Left lobe of liver (tissue), 2 donors: Measurements from ENCODE around the gene JAK3. TPM values are rescaled to one million over a fixed set of nuclear protein-coding genes. Genes with fewer than 3 reads are reported as not detected.

Experiments
- ATAC-seq: fragments of 200-7000 bp; cut with Tn5 transposase; one replicate; pipeline ENCODE4 v1.9.1; 2020; ENCODE audit warnings: mild to moderate bottlenecking, moderate library complexity
- DNase-seq: peaks from one replicate; pipeline ENCODE4 v3.0.0-alpha.2; 2020; ENCODE audit warnings: low spot score
- total RNA-seq: library from RNA; stranded (reverse); gene quantifications from one replicate; pipeline ENCODE4 v1.2.1, GENCODE V29; 2021
- donor health status: DM: no; HTN: no; CAD: no; lungs with moderate emphysema.
- donor health status: DM: no; HTN: yes; CAD: no.

JAK3 gene
- total RNA-seq, 1 donor from 2014 or later = 1.2 TPM

DNA sequence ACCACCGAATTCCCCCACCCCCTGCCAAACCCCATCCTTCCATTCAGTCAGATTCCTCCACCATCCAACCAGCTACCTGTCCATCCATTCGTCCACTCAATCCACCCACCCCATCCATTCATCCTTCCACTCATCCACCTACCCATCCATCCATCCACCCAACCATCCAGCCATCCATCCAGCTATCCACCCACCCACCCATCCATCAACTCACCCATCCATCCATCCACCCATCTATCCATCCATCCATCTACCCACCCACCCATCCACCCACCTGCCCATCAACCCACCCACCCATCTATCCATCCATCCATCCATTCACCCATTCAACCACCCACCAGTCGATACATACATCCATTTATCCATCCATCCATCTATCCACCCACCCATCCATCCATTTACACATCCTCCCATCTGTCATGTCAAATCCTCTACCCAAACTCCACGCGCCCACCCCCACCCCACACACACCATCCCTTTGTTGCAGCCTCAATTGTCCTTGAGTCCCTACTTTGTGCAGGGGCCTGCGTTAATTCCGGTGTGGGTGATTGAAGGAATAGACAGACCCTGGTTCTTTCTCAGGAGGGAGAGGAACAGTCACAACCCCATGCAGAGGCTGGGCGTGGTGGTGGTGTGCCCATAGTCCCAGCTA, 18.7 kb upstream of the JAK3 start:
- no peak for DNase-seq
- ATAC-seq = no peak

DNA sequence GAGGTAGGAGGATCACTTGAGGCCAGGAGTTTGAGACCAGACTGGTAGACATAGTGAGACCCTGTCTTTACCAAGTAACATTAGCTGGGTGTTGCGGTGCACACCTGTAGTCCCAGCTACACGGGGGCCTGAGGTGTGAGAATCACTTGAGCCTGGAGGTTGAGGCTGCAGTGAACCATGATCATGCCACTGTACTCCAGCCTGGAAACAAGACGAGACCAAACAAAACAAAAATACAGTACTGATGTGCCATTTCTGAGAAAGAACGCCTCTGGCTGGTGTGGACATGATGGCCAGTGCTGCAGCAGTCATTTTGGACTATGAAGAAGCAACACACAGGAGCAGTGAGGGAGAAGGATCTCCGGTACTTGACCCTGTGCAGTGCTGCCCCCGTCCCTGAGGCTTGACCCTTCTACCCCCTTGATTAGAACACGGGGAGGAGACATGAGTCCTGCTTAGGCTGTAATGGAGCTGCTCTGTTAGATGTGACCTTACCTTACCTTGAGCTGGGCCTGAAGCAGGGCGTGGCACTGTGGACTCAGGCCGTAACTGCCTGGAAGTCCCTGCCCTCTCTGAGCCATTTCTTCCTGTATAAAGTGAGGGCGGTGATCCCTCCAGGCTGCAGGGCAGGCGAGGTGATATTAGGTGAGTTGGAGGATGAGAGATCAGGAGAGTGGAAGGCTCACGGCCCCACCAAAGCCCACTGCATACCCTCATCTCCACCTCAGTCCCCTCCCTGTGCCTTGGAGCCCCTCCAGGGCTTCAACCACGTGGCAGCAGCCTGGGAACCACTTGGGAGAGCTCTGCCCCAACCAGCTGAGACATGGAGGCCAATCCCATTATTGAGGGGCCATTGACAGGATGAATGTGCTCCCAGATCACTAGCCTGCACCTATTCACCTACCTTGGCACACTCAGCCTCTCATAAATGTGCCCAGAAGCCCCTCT, 17.9 kb upstream of the JAK3 start:
- peak; percentile 48 for ATAC-seq
- DNase-seq = no peak

DNA sequence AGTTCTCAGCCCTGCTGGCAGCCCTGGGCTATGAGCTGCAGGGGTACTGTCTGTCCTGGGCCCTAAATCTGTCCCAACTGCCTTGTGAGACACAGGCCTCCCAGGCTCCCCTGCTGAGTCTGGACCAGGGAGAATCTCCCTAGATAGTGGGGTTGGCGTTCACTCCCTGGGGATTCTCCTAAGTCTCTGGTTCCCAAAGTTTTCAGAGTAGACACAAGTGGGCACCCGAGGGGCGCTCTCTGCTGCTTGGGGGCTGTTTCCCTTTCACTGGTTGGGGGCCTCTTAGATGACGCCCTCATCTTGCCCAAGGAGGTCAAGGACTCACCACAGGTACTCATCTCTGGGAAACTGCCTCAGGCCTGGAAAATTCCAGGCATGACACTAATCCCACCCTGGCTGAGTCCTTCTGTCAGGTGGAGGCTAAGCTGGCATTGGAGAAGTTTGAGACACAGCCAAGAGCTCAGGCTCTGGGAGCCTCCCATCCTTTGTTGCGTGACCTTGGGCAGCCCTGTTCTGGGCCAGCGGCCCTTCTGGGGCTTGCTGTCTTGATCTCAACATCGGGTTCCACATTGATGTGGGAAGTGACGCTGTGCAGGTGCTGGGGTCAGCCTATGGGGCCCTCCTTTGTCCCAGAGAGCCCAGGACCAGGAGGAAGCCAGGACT, 15.9 kb upstream of the JAK3 start:
- DNase-seq = no peak

DNA sequence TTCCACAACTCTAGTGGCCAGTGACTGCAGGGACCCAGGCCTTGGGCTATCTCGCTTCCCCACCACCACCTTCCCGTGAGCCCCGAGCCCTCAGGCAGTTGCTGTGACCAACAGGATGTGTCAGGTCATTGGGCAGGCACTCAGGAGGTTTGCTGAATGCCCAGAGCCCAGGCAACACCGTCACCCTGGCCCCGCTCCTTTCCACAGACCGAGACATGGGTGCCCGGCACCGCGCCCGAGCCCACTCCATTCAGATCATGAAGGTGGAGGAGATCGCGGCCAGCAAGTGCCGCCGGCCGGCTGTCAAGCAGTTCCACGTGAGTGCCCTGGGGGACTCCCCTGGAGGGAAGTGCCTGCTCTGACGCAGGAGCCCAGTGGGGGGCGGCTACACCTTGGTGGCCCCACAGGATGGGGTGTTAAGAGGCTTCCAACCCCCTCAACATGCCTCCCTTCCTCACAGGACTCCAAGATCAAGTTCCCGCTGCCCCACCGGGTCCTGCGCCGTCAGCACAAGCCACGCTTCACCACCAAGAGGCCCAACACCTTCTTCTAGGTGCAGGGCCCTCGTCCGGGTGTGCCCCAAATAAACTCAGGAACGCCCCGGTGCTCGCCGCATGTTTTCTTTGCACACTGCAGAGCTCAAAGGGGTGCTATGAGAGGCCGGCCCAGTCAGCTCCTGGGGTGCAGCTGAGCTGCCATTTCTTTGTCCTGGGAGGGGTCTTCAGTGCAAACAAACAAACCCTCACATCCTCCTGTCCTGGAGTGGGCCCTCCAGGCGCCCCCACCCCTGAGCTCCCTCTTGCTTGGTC, 15.1 kb upstream of the JAK3 start:
- ATAC-seq (no peak), DNase-seq (no peak)

More for the DNA sequence above, 15.9 kb upstream of the JAK3 start:
- no peak for ATAC-seq

DNA sequence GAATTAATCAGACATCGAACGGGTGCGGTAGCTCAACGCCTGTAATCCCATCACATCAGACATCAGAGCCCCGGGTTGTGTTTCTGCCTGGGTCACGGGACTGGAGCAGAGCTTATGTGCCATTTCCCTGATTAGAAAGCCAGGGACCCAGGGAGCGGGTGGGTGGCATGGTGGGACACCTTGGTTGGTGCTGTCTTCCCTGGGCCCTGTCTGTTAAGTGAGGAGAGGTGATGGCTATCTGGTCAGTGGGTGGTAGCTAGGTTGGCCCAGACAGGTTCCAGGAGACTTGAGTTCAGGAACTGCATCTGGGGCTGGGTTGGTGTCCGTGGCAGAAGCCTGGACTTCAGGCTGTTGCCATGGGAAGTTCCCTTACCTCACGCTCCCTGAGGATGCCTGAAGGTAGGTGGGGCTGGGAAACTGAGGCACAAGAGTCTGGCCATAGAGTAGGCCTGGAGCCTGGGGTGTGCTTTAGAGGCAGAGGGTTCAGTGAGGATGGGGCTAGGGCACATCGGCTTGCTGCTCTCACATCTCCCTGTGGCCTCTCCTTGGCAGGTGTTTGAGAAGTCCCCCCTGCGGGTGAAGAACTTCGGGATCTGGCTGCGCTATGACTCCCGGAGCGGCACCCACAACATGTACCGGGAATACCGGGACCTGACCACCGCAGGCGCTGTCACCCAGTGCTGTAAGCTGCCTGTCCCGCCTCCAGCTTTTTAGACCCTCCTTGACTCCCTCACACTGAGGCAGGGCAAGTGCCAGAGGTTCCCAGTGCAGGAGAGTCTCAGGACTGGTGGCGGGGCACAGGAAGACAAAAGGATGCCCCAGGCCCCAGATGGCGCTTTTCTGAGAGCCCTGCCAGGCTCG, 14.0 kb upstream of the JAK3 start:
- ATAC-seq = no peak
- no peak for DNase-seq

DNA sequence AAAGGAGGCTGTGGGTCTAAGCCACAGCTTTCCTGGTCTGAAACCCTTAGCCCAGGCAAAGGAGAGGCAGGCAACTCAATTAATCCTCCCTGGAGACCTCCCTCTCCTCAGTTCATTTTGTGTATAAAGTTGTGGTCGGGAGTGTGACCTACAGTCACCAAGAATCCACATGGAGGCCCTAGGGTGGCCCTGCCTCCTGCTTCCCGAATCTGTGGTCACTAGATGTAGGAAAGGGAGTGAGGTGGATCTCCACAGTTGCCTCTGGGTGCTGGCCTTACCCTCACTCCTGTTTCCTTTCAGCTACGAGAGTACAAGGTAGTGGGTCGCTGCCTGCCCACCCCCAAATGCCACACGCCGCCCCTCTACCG, 13.2 kb upstream of the JAK3 start:
- DNase-seq (no peak), ATAC-seq (no peak)

DNA sequence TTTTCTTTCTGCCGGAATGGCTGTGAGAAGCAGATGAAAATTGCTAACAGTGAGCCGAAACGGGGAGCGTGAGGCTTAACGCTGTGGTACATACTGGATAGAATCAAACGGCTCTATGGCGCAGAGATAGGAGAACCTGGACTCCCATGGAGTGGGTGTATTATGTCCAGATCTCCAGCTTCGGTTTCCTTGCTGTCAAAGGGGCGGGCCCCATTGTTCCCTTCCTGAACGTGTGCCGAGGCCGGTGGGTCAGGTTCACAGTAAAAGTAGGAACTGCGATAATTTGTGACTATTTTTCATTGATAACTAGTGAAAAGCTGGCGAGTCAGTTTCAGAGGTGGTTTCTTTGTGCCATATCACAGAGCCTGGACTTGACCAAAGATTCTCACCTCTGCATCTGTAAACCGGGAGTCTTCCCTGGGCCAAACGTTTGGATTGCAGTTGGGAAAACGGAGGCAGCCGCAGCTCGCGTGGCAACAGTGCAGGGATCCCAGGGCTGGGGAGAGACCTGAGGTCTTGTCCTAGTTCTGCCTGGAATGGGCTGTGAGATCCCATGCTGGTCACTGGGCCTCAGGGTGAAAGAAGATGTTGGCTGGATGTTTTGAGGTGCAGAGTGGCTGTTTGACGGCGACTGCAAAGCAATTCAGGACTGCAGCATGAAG, 12.7 kb upstream of the JAK3 start:
- DNase-seq = no peak
- no peak for ATAC-seq

DNA sequence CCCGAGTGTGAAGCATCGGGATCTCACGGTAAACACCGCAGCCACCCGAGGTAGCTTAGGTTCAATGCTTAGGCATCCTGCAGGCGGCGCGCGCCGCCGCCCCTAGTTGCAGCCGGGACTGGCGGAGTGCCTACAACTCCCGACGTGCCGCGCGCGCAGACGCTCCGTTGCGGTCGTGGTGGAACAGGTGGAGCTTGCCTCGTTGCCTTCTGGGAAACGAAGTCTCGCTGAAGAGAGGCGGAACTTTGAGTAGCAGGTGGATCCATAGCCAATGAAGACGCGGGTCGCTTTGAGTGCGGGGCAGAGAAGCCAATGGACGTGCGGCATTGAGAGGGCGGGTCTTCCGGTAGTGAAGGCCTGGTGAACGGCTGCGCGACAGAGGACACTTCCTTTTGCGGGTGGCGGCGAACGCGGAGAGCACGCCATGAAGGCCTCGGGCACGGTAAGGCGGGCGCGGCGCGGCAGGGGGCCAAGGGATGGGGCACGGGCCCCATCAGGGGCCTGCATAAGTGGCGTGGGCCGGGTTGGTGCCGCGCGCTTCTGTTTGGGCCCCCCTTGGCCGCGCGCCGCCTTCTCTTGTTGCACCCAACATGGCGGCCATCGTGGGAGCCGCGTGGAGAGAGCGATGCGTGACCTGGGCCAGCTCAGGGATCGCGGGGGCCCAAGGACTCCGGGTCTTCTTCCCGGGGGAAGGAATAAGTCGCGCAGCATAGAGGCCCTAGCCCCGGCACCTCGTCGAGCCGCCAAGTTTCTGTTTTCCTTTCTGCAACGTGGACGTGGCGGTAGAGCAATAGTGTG, 11.9 kb upstream of the JAK3 start, which contains the start of gene RPL18A:
RPL18A (plus strand) TSS at position 378 of the 798 bp plus-strand sequence; CDS start at position 425, 47 bp downstream.
- peak; percentile 95 for ATAC-seq
- DNase-seq = peak; percentile 99

DNA sequence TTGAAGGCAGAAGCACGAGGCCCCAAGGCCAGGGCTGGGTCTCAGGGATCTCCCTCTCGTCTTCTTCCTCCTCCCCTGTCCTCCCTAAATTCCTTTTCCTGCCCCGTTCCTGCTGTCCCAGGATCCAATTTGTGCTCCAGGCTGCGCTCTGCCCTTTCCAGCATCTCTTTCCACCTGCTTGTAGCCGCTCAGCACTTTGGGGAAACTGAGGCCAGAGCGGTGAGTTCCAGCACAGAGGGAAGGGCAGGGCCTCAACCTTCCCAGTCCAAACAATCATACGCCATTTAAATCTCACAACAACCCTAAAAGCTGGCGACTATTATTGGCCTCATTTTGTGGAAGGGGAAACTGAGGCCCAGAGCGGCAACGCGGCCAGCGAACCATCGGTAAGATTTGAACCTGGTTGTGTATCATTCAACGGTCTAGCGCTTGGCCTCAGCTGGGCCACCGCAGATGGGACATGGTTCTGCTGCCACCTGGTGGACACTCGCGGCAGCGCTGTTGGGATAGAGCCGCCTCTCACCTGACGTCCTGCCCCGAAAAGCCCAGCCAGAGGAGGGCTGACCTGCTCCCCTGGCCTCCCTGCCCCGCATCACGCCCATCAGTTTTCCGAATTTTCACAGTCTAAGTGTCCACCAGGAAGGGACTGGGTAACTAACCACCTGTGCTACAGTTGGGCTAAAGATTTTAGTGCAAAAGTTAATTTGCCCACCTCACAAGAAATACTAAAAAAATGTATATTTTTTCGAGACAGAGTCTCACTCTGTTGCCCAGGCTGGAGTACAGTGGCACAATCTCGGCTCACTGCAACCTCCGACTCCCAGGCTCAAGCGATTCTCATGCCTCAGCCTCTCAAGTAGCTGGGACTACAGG, 7.7 kb upstream of the JAK3 start:
- peak; percentile 70 for ATAC-seq

DNA sequence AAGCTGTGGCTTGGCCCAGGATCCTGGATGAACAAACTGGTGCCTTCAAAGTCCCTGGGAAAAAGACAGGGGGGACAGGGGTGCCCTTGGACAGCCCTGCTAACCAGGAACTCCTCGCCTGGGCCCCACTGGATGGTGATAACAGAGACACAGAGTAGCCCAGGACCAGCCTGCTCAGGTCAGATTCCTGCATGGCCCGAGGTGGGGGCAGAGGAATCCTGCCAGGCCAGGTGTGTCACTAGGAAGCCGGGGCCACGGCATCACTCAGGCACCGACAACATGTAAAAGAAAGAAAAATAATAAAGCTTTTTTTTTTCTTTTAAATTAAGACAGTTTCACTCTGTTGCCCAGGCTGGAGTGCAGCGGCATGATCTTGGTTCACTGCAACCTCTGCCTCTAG, 6.3 kb upstream of the JAK3 start:
- ATAC-seq = no peak
- DNase-seq = no peak

More for the DNA sequence above, 7.7 kb upstream of the JAK3 start:
- DNase-seq = peak; percentile 83

DNA sequence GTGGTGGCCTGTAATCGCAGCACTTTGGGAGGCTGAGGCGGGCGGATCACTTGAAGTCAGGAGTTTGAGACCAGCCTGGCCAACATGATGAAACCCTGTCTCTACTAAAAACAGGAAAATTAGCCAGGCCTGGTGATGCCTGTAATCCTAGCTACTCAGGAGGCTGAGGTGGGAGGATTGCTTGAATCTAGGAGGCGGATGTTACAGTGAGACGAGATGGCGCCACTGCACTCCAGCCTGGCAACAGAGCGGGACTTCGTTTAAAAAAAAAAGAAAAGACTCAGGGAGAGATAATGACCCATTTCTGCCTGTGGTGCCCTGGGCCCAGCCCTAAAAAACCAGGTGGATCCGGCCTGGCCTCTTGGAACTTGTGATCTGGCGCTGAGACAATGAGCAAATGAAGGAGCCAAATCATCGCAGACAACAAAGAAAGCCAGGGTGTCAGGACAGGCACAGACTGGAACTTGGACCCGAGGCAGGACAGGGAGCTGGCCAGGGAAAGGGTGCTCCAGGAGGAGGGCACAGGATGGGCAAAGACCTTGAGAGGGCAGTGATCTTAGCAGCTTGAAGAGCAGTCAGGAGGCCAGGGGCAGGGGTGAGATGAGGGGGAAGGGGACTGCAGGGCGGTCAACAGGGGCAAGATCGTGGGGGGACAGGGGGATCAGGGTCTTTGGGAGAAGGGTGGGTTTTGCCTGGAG, 962 bp upstream of the JAK3 start:
- no peak for DNase-seq

DNA sequence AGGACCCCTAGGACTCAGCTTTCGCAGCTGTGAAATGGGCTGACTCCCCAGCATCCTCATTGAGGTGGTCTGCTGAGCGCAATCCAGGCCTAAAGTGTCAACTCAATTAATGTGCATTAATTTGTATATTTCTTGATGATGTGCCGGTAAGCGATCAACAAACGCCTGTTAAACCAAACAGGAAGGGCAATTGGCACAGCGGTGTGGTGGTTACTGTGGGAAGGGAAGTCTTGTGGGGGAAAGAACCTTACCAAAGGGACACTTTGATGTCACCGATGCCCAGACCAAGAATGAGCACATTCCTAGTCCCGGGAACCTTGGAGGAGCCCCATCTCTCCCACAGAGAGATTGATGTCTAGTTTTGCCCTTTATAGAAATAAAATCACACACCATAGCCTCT, 1.6 kb downstream of the JAK3 start:
- no peak for ATAC-seq
- no peak for DNase-seq

More for the DNA sequence above, 962 bp upstream of the JAK3 start:
- ATAC-seq = no peak

DNA sequence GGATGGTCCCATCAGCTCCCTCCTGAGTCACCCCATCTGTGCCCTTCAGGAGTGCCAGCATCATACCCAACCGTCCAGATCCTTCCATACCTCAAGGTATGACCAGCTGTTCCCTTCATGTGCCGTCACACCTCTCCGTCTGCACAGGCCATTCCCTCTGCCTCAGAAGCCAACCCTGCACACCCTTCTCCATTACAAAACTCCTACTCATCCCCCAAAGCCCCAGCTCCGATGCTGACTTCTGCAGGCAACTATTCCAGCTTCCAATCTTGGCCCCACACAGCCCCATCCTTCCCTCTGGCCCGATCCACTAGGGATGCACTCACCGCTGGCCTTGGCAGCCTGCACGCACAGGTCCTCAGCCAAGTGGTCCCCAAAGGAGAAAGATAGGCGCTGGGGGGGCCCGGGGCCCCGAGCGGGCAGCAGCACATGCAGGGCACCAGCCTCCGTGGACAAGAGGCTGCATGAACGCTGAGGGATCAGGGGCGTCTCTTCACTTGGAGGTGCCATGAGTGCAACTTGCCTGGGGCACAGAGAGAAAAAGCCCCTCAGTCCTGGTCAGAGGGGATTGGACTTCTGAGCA, 3.8 kb downstream of the JAK3 start:
- ATAC-seq (no peak), DNase-seq (no peak)

DNA sequence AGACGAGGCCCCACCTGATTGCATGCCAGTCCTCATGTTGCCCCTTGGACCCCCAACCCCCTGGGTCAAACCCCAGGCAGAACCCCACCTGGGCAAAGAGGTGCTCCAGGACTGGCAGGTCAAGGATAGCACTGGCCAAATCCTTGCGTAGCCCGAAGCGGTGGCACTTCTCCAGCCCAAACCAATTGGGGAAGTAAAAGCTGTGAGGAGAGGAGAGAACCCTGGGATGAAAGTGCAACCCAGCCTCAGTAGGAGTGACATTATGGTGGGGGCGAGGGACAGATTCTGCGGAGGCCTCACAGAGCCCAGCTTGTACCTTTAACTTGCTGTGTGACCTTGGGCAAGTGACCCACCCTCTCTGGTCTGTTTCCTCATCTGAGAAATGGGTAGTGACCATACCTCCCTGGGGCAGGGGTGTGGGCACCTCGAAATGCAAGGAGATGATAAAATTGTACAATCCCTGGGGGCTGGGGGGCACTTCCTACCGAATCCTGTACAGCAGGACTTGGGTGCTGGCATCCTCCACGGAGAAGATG, 4.4 kb downstream of the JAK3 start:
- DNase-seq = no peak
- ATAC-seq = no peak

DNA sequence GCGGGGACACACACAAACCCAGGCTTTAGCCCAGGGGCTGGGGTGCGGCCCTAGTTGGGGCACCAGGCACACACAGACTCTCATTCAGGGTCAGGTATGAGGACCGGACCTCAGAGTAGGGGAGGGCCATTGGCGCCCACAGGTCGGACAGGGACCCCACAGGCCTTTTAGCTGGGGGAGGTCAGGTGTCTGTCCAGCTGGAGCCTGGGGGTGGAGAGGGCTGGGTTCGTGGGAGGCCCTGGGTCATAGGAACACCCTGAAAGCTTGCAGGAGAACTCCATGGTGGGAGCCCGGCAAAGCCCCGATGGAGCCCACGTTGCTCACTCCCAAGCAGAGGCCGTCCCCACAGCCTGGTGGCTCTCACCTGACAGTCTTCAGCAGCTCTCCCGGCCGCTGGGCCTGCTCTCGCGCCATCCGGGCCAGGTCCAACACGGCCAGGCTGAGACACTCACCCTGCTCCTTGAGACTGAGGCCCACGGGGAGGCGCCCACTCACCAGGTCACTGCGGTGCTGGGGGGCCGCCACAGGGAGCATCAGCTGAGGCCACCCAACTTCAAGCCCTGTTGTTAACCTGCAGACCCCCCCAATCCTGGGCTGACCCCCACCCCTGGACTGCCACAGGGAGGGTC, 5.0 kb downstream of the JAK3 start:
- DNase-seq (no peak), ATAC-seq (no peak)
